Measurements from ENCODE around the gene BPI.

The BPI gene

DNA sequence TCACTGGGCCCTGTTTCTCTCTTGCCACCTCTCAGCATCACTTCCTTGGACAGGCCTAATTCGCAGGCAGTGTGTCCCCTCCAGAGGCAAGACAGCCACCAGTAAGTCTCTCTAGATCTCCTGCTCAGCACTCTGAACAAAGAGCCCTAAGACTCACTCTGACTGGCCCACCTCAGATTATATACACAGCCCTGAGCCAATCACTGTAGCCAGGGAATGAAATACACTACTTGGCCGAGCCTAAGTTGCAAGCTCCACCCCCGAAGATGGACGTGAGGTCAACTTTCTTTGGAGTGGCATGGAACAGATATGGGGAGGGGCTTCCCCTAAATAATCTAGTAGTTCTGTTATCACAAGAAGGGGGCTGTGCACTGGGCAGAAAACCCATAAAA lies 4.1 kb downstream of the BPI start:
- no peak overlapping the region for H3K27ac ChIP-seq (ENCODE audit: low read length)
- no peaks in the 10 kb centered on the region for H3K79me2 ChIP-seq (ENCODE audit: insufficient read depth, low read length)
- H3K4me1 ChIP-seq (ENCODE audit: insufficient read depth, low read length), result peaks cover 14% of the 10 kb centered on the region
- no peaks in the 10 kb centered on the region for H3K36me3 ChIP-seq (ENCODE audit: insufficient read depth, low read length)
- no peak overlapping the region for H3K9ac ChIP-seq (ENCODE audit: low read depth, low read length)
- H3K9me3 ChIP-seq (ENCODE audit: insufficient read depth, low read length, severe bottlenecking), result no peaks in the 10 kb centered on the region
- H2AFZ ChIP-seq (ENCODE audit: low read depth, low read length), result no peak overlapping the region
- DNase-seq (no peak), ATAC-seq (ENCODE audit: insufficient read depth, low read depth) (no peak)
- no peak for TF ChIP-seq CTCF (IDR thresholded peaks at IDR 0.05; ENCODE audit: borderline replicate concordance, extremely low read depth, low read length, poor library complexity, severe bottlenecking)
- TF ChIP-seq EZH2 (IDR thresholded peaks at IDR 0.05; ENCODE audit: borderline replicate concordance, low read depth, low read length, severe bottlenecking), result no peak
- H3K27me3 ChIP-seq (ENCODE audit: insufficient read depth, low read length, poor library complexity), result peaks cover 34% of the 10 kb centered on the region
- H4K20me1 ChIP-seq (ENCODE audit: insufficient read depth, low read length), result peaks cover 9% of the 10 kb centered on the region
- no peak overlapping the region for H3K4me2 ChIP-seq (ENCODE audit: insufficient read depth, low read length)
- no peak overlapping the region for H3K4me3 ChIP-seq (ENCODE audit: low read depth in 1 of 2, low read length in 2 of 2)

GRCh38 chr20:38308447-38308846 lies 4.5 kb downstream of the BPI start:
- Histone ChIP-seq H3K4me2 (ENCODE audit: insufficient read depth, low read length) (no peak overlapping the region), H4K20me1 (ENCODE audit: insufficient read depth, low read length) (peaks cover 9% of the 10 kb centered on the region), H3K27me3 (ENCODE audit: insufficient read depth, low read length, poor library complexity) (peaks cover 30% of the 10 kb centered on the region), H2AFZ (ENCODE audit: low read depth, low read length) (no peak overlapping the region), H3K27ac (ENCODE audit: low read length) (no peak overlapping the region), H3K4me1 (ENCODE audit: insufficient read depth, low read length) (peaks cover 14% of the 10 kb centered on the region), H3K36me3 (ENCODE audit: insufficient read depth, low read length) (no peaks in the 10 kb centered on the region), H3K9me3 (ENCODE audit: insufficient read depth, low read length, severe bottlenecking) (no peaks in the 10 kb centered on the region), H3K9ac (ENCODE audit: low read depth, low read length) (no peak overlapping the region), H3K79me2 (ENCODE audit: insufficient read depth, low read length) (no peaks in the 10 kb centered on the region), H3K4me3 (ENCODE audit: low read depth in 1 of 2, low read length in 2 of 2) (no peak overlapping the region)
- no peak for DNase-seq
- no peak for ATAC-seq (ENCODE audit: insufficient read depth, low read depth)
- TF ChIP-seq EZH2 (IDR thresholded peaks at IDR 0.05; ENCODE audit: borderline replicate concordance, low read depth, low read length, severe bottlenecking) (no peak), CTCF (IDR thresholded peaks at IDR 0.05; ENCODE audit: borderline replicate concordance, extremely low read depth, low read length, poor library complexity, severe bottlenecking) (no peak)

- Histone ChIP-seq H3K4me3 (ENCODE audit: low read depth in 1 of 2, low read length in 2 of 2) (no peak overlapping the region), H3K36me3 (ENCODE audit: insufficient read depth, low read length) (no peaks in the 10 kb centered on the region), H3K9ac (ENCODE audit: low read depth, low read length) (no peak overlapping the region), H3K9me3 (ENCODE audit: insufficient read depth, low read length, severe bottlenecking) (no peaks in the 10 kb centered on the region), H3K27ac (ENCODE audit: low read length) (no peak overlapping the region), H3K4me1 (ENCODE audit: insufficient read depth, low read length) (peaks cover 3% of the 10 kb centered on the region; the same call in 1 of the 2 replicates), H3K27me3 (ENCODE audit: insufficient read depth, low read length, poor library complexity) (peaks cover 15% of the 10 kb centered on the region), H4K20me1 (ENCODE audit: insufficient read depth, low read length) (no peaks in the 10 kb centered on the region), H3K4me2 (ENCODE audit: insufficient read depth, low read length) (no peak overlapping the region), H3K79me2 (ENCODE audit: insufficient read depth, low read length) (no peaks in the 10 kb centered on the region), H2AFZ (ENCODE audit: low read depth, low read length) (no peak overlapping the region)
- no peak for ATAC-seq (ENCODE audit: insufficient read depth, low read depth)
- DNase-seq, result no peak
- TF ChIP-seq CTCF (IDR thresholded peaks at IDR 0.05; ENCODE audit: borderline replicate concordance, extremely low read depth, low read length, poor library complexity, severe bottlenecking) (no peak), EZH2 (IDR thresholded peaks at IDR 0.05; ENCODE audit: borderline replicate concordance, low read depth, low read length, severe bottlenecking) (no peak)
These were observed 7.1 kb downstream of the BPI start for GRCh38 chr20:38311091-38311490.

GRCh38 chr20:38311491-38311890 lies 7.5 kb downstream of the BPI start:
- no peak overlapping the region for H3K27ac ChIP-seq (ENCODE audit: low read length)
- DNase-seq (no peak), ATAC-seq (ENCODE audit: insufficient read depth, low read depth) (no peak)
- no peaks in the 10 kb centered on the region for H3K9me3 ChIP-seq (ENCODE audit: insufficient read depth, low read length, severe bottlenecking)
- TF ChIP-seq EZH2 (IDR thresholded peaks at IDR 0.05; ENCODE audit: borderline replicate concordance, low read depth, low read length, severe bottlenecking) (no peak), CTCF (IDR thresholded peaks at IDR 0.05; ENCODE audit: borderline replicate concordance, extremely low read depth, low read length, poor library complexity, severe bottlenecking) (no peak)
- peaks cover 3% of the 10 kb centered on the region; the same call in 1 of the 2 replicates for H3K4me1 ChIP-seq (ENCODE audit: insufficient read depth, low read length)
- no peak overlapping the region for H3K4me3 ChIP-seq (ENCODE audit: low read depth in 1 of 2, low read length in 2 of 2)
- no peak overlapping the region for H3K9ac ChIP-seq (ENCODE audit: low read depth, low read length)
- no peak overlapping the region for H3K4me2 ChIP-seq (ENCODE audit: insufficient read depth, low read length)
- H4K20me1 ChIP-seq (ENCODE audit: insufficient read depth, low read length), result no peaks in the 10 kb centered on the region
- no peak overlapping the region for H2AFZ ChIP-seq (ENCODE audit: low read depth, low read length)
- no peaks in the 10 kb centered on the region for H3K79me2 ChIP-seq (ENCODE audit: insufficient read depth, low read length)
- no peaks in the 10 kb centered on the region for H3K36me3 ChIP-seq (ENCODE audit: insufficient read depth, low read length)
- peaks cover 15% of the 10 kb centered on the region for H3K27me3 ChIP-seq (ENCODE audit: insufficient read depth, low read length, poor library complexity)

Measured in DND-41 (cell line).